GM19324 (cell line): Measurements from ENCODE around the gene LRRC19.

Source experiments
- ATAC-seq: cut with Tn5 transposase; IDR thresholded peaks from one replicate; pipeline ENCODE4 v1.9.1; 2021; ENCODE audit warnings: mild to moderate bottlenecking, moderate library complexity; ENCODE audit not compliant: unreplicated experiment, low FRiP score

LRRC19 gene

DNA sequence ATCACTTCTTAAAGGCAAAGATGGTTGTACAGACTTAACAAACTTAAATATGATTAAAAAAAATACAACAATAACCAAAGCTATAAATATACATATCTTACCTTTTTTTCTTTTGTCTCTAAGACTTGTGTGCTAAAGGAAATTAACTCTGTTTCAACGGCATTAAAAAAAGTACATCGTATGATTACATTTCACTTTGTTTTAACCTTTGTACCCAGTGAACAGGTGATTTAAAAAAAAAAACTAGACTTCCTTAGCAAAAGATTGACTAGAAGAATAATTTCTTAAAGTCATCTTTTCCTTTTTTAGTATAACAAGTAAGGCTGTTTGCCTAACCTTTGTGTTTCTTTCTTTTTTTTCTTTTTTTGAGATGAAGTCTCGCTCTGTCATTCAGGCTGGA, at the start of gene LRRC19:
Gene LRRC19 (minus strand): TSS at position 182 of the 400 bp plus-strand sequence. CDS start 5,978 bp downstream, outside the sequence.
- ATAC-seq, result no peak

DNA sequence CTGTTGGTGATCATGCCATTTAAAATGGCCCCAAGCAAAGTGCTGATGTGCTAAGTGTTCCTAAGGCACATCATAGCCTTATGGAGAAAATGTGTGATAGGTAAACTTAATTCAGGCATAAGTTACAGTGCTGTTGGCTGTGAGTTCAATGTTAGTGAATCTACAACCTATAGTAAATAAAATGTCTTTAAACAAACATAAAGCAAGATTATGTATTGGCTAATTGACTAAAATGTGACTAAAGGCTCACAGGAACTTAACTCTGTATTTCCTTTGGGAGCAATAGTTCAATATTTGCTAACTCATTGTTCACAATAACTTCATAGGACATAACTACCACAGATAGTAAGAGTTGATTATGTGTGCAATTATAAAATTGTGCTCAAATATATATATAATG, 49.4 kb upstream of the LRRC19 start:
- ATAC-seq, result no peak

DNA sequence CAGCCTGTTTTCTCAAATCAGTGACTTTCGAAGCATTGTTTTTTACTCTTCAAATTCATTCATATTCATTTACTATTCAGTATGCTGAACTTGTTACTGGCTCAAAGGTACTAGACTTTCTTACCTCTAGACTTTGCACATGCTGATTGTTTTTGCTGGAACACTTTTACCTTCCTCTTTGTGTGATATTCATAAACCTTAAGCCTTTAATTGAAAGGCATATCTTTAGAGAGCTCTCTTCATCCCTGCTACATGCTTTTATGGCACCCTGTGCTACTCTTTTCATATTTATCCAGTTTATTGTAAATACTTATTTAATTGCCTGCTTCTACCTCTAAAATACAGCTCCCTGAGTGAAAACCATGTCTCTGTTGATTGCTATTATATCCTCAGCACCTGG, 48.7 kb upstream of the LRRC19 start:
- ATAC-seq, result no peak

- no peak for ATAC-seq
These were observed 48.0 kb upstream of the LRRC19 start for GRCh38 chr9:27053369-27054022.

- ATAC-seq, result no peak
These were observed 41.7 kb upstream of the LRRC19 start for GRCh38 chr9:27047136-27047535.

DNA sequence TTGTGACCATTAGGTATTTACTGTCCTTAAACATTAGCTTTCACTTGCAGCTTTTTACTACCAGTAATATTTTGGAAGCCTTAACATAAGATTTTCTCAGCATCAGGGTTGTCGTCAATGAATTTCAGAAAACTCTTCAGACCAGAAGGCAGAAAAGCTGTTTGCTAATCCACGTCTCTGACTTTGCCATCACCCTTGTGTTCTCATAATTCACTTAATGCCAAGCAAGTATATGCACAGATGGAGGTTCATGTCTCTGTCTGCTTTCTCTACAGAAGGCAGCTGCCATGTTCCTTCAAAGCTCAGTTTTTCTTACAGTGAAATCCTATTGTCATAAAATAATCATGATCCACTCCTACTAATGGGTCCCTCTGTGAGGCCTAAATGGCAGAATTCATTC, 37.7 kb upstream of the LRRC19 start:
- no peak for ATAC-seq

DNA sequence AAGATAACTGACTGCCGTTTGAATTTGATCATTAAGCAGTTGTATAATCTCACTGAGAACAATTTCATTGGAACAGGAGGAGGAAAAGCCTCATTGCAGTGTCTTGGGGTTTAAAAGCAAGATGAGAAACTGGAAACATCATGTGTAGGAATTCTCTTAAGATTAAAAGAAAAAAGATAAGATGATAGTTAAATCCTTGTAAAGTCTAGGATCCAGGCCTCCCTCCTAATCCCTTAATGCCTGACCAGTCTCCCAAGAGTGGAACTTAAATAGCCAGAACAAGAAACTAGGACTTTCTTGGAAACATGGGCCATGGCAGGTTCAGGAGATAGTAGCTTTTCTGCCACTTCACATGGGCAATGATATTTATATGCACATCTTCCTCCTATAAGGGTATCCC, 37.0 kb upstream of the LRRC19 start:
- ATAC-seq, result no peak

DNA sequence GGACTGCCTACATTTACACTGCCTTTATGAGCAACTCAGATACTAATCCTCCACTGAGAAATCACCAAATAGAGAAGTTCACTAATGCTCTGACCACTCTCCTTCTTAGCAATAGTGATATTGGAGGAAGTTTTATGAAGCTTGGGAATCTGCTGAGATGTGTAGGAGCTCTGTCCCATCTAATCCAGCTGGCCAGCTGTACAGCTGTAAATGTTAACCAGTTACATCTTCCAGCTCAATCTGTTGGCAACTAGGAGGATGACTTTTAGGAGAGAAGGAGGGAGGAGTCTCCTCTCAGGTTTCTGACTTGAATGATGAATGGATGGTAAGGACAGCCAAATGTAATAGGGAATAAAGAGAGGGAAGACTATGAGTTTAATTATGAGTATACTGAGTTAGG, 36.3 kb upstream of the LRRC19 start:
- ATAC-seq, result no peak

GRCh38 chr9:27037499-27037898, 32.0 kb upstream of the LRRC19 start:
- no peak for ATAC-seq

- peak; percentile 46 for ATAC-seq
These were observed 28.4 kb upstream of the LRRC19 start for GRCh38 chr9:27033815-27034403.

- ATAC-seq, result no peak
These were observed 23.7 kb upstream of the LRRC19 start for GRCh38 chr9:27029186-27029585.

DNA sequence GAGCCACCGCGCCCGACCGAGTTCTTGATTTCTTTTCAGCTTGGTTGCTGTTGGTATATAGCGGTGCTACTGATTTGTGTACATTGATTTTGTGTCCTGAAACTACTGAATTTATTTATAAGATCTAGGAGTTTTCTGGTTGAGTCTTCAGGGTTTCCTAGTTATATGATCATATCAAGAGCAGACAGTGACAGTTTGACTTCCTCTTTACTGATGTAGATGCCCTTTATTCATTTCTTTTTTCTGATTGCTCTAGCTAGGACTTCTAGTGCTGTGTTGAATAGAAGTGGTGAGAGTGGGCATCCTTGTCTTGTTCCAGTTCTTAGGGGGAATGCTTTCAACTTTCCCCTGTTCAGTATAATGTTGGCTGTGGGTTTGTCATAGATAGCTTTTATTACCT, 17.4 kb upstream of the LRRC19 start:
- no peak for ATAC-seq

- ATAC-seq, result no peak
These were observed 14.1 kb upstream of the LRRC19 start for GRCh38 chr9:27019589-27019988.

DNA sequence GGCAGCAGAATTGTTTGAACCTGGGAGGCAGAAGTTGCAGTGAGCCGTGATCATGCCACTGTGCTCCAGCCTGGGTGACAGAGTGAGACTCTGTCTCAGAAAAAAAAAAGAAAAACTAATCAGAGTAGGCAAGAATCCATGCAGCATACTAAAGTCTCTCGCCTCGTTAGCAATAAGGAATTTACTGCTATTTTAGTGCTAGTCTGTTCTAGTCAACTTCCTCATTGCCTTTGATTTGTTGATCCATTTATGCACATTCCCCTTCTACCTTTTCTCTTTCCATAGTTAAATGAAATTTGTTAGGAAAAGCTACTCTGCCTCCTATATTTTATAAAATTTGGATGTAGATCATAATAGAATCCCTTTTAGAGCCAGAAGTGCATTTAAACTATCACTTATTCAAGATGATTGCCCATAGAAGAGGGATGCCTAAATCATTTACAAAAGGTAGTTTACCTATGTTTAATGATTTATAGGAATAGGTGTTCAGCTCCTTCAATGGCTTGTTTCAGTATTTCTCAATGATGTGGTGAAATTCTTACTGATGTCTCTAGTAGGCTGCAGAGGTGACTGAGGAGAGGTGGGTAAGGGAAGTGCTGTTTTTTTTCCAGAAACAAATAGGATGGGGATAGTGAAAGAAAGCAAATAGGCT, 1.9 kb downstream of the LRRC19 start:
- no peak for ATAC-seq

GRCh38 chr9:26995810-26996209, 9.7 kb downstream of the LRRC19 start:
- ATAC-seq, result no peak

DNA sequence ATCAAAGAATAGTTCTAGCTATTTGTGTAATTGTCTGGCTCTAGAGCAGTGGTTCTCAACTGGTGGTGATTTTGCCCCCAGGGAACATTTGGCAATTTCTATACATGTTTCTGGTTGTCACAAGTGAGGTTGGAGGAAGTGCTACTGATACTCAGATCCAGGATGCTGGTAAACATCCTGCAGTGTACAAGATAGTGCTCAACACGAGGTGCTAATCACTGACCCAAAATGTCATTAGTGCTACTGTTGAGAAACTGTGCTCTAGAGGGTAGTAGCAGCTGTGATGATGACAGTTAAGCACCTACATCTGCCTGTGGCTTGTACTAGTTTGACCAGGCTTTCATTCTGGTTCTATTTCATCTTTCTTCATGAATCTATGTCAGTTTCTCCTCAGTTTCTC, 22.1 kb downstream of the LRRC19 start:
- no peak for ATAC-seq

- no peak for ATAC-seq
These were observed 29.5 kb downstream of the LRRC19 start for GRCh38 chr9:26975728-26976707.

DNA sequence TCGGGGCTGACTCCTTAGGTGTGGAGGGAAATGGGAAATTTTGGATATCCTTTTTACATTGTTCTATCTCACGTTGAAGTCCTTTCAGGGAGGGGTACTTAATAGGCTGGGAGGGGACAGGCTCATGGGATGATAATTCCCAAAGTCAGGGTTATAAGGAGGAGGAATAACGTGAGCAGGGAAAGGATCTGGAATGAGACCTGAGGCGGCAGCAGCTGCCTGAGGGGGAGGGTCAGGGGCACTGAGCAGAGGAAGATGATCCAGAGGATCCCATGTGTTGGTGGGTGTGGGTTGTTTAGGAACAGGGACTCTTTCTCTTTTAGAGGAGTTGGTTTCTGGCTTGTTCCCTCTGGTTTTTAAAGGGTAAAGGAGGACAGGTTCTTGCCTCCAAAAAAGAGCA, 30.5 kb downstream of the LRRC19 start:
- no peak for ATAC-seq

- no peak for ATAC-seq
These were observed 31.5 kb downstream of the LRRC19 start for GRCh38 chr9:26973989-26974388.

DNA sequence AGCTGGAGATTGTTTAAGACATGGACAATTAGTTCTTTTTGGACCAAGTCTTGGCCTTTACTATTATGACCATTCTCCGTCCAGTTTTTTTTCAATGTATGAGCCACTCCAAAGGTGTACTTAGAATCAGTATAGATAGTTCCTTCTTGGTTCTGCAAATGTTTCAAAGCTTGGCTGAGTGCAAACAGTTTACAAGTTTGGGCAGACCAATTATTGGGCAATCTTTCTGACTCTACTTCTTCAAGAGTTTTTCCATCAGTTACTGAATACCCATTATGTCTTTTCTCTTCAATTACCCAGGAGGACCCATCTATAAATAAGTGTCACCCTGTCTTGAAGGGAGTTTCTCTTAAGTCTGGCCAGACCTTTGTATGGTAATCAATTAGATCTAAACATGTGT, 33.8 kb downstream of the LRRC19 start:
- ATAC-seq, result no peak

- no peak for ATAC-seq
These were observed 48.6 kb downstream of the LRRC19 start for GRCh38 chr9:26956860-26957233.
